ENCODE data around the gene DNAH14. TPM values are rescaled to one million over a fixed set of nuclear protein-coding genes. Genes with fewer than 3 reads are reported as not detected.

The DNAH14 gene
- total and polyA plus RNA-seq, 2 of the 8 experiments (the other 6 are each of a cell fraction or from before 2014, with no cell fraction given) = 8.4 to 40.7 TPM

DNA sequence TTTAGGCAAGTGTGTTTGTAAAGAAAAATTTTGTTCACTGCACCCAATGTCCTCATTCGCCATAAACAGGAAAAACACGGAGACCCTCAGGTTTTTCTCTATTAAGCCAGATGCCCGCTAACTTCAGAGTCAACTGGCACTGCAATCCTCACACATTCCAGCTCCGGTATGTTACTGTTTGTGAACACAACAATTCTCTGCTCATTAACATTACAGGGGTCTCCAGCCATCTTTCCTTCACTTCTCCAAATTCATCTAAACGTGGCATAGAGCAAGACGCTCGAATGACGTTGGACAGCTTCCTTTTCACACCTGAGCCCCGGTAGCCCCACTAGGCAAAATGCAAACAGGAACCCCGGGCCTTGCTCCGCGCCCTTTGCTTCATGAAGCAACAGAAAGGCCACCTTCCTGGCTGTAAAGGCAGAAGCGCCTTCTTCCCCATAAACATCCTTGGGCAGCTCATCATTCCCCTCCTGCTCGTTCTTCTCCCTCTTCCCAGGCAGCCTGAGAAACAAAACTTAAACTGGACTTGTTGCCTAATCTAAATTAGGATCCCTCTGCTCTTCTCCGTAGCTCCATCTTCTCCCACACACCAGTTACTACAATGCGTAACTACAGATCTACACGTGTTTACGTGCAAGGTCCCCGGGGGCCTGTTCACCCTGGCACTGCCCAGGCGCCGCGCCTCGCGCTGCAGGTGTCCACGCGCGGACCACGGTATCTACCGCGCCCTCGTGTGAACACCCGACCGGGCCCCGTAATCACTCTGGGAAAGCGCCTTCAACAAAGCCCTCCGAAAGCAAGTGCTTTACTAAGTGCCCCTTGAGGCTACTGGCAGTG is 497.1 kb downstream of the DNAH14 start:
- ChIA-PET POLR2A (ENCODE audit: partially characterized antibody) (interaction anchor here (0.9 to 1.4 kb wide), 2 partner anchors 8 to 13 kb away, joined by 4 to 5 read pairs; no protein-coding TSS in a partner anchor), CTCF (ENCODE audit: partially characterized antibody) (interaction anchor here (0.7 to 5.0 kb wide), 5 partner anchors 12 to 108 kb away, joined by 3 to 17 read pairs (median 7); no protein-coding TSS in a partner anchor)
- WGBS, 2 experiments (ENCODE audit: extremely low coverage in 1 of 2, insufficient coverage in 1 of 2, insufficient read length in 1 of 2, insufficient replicate concordance in 2 of 2, low coverage in 1 of 2, low lambda C conversion rate in 2 of 2, missing lambda C conversion rate in 1 of 2) = 6% methylated on average over 36 of the region's 36 CpGs; no CpG with 5 or more reads in 1 of the 2 experiments
- TF ChIP-seq, protein P1, sequence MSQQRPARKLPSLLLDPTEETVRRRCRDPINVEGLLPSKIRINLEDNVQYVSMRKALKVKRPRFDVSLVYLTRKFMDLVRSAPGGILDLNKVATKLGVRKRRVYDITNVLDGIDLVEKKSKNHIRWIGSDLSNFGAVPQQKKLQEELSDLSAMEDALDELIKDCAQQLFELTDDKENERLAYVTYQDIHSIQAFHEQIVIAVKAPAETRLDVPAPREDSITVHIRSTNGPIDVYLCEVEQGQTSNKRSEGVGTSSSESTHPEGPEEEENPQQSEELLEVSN (IDR thresholded peaks at IDR 0.05) = 0 out of 2 replicates have a peak, but pooled peaks have one; percentile 6
- TF ChIP-seq SIRT6 (IDR thresholded peaks at IDR 0.05; ENCODE audit: low read length) (no peak), TEAD4 (IDR thresholded peaks at IDR 0.05; ENCODE audit: low read depth, low read length) (peak; percentile 63)

More for the DNA sequence above, 497.1 kb downstream of the DNAH14 start:
- Histone ChIP-seq H2AFZ (ENCODE audit: low read length) (no peak overlapping the region), H3K79me2 (ENCODE audit: control insufficient read depth in 1 of 2, insufficient read depth in 2 of 2, low read length in 2 of 2) (peaks cover 13 to 55% of the 10 kb centered on the region in 2 experiments), H2BK120ac (replicated peaks; ENCODE audit: low read depth, low read length) (no peak overlapping the region), H2AK5ac (ENCODE audit: low read depth, low read length) (no peak overlapping the region), H3K23me2 (ENCODE audit: low read depth, low read length) (peaks cover 11% of the 10 kb centered on the region), H3K79me1 (ENCODE audit: low read depth, low read length) (peaks cover 6% of the 10 kb centered on the region; the same call in 1 of the 2 replicates), H3K18ac (ENCODE audit: extremely low read depth, low read length) (no peak overlapping the region), H3K23ac (ENCODE audit: insufficient read length) (no peak overlapping the region), H3K27me3 (replicated peaks in 1 of 4; ENCODE audit: control insufficient read depth in 3 of 4, extremely low read depth in 1 of 4, insufficient read depth in 3 of 4, low read length in 3 of 4) (peaks cover 0 to 3% (median 1%) of the 10 kb centered on the region in 4 experiments; a peak in 2 of 7 replicates), H3K4me1 (replicated peaks in 1 of 4; ENCODE audit: control insufficient read depth in 3 of 4, insufficient read depth in 4 of 4, low read length in 3 of 4) (peaks cover 3 to 13% (median 12%) of the 10 kb centered on the region in 4 experiments), H3K14ac (ENCODE audit: insufficient read length) (no peak overlapping the region), H4K20me1 (replicated peaks in 1 of 2; ENCODE audit: control insufficient read depth in 1 of 2, insufficient read depth in 2 of 2, low read length in 2 of 2) (peaks cover 6 to 23% of the 10 kb centered on the region in 2 experiments), H3K4me3 (ENCODE audit: extremely low read depth in 1 of 4, insufficient read depth in 2 of 4, low read depth in 3 of 4, low read length in 4 of 4) (peak overlapping the region; percentile 63 to 91 (median 84)), H2BK5ac (ENCODE audit: low read depth, low read length) (0 out of 2 replicates have a peak overlapping the region, but pooled peaks have one; percentile 7), H3K4ac (replicated peaks; ENCODE audit: insufficient read length, low read depth, low read length) (no peak overlapping the region), H2BK15ac (ENCODE audit: low read length) (no peak overlapping the region), H4K5ac (ENCODE audit: insufficient read length, low read depth, low read length) (no peak overlapping the region), H3K27ac (ENCODE audit: low read depth, low read length) (no peak overlapping the region), H3K56ac (replicated peaks; ENCODE audit: insufficient read length, low read depth, low read length) (no peak overlapping the region), H3K36me3 (ENCODE audit: control insufficient read depth in 2 of 4, insufficient read depth in 4 of 4, low read length in 3 of 4) (peaks cover 0 to 5% (median under 1%) of the 10 kb centered on the region in 4 experiments; a peak in 1 of 8 replicates), H2BK12ac (ENCODE audit: low read depth, low read length) (peak overlapping the region; percentile 70; the same call in 1 of the 2 replicates), H3K9ac (replicated peaks in 1 of 4; ENCODE audit: extremely low read depth in 1 of 4, low read depth in 3 of 4, low read length in 3 of 4) (peak overlapping the region in 3 of 4 experiments; percentile 36 to 63 (median 61); a peak in 6 of 7 replicates), H2BK20ac (ENCODE audit: low read length) (no peak overlapping the region), H4K8ac (ENCODE audit: extremely low read depth, insufficient read depth, low read length) (no peak overlapping the region), H3K4me2 (ENCODE audit: insufficient read depth in 1 of 2, low read depth in 2 of 2, low read length in 2 of 2) (peak overlapping the region; percentile 85 to 89), H3K9me3 (ENCODE audit: insufficient read depth in 2 of 2, low read depth in 1 of 2, low read length in 1 of 2) (peaks cover 0 to 9% of the 10 kb centered on the region in 2 experiments; a peak in 3 of 4 replicates), H4K91ac (replicated peaks; ENCODE audit: insufficient read length, low read length) (no peak overlapping the region)
- DNase-seq (ENCODE audit: low read depth in 1 of 2, low spot score in 2 of 2) (no peak), FAIRE-seq (no peak)

Data from H1 (cell line).